ENCODE results near the gene GOLGA1. TPM values are rescaled to one million over a fixed set of nuclear protein-coding genes. Genes with fewer than 3 reads are reported as not detected.
A peak's percentile ranks its signal among the peaks of the same experiment; 100 is the strongest.
"Not testable (repeated sequence)": the region's sequence is repeated elsewhere in the genome, so short reads cannot be mapped to it uniquely, and the experiment has no call there.

Gene GOLGA1
- total RNA-seq, 3 donors from 2014 or later: 23.6 to 37.1 (median 31.2) TPM

GRCh38 chr9:124934290-124934689 lies 6.6 kb downstream of the GOLGA1 start:
- Histone ChIP-seq H3K9me3 (no peaks in the 10 kb centered on the region), H3K4me1 (ENCODE audit: low read depth) (no peaks in the 10 kb centered on the region), H3K36me3 (ENCODE audit: low read depth) (no peaks in the 10 kb centered on the region), H3K4me3 (no peak overlapping the region)
- TF ChIP-seq CTCF (IDR thresholded peaks at IDR 0.05): no peak
- intact Hi-C loops (cut with DNase I, micrococcal nuclease): no loop called here
- ATAC-seq (peak; percentile 32), DNase-seq (no peak)

- TF ChIP-seq CTCF (IDR thresholded peaks at IDR 0.05): no peak
- Histone ChIP-seq H3K4me1 (ENCODE audit: low read depth) (no peaks in the 10 kb centered on the region), H3K9me3 (no peaks in the 10 kb centered on the region), H3K36me3 (ENCODE audit: low read depth) (peaks cover 10% of the 10 kb centered on the region), H3K4me3 (no peak overlapping the region)
- intact Hi-C loops (cut with DNase I, micrococcal nuclease): no loop called here
- no peak for ATAC-seq
- no peak for DNase-seq
Measured at GRCh38 chr9:124932333-124932732, 8.6 kb downstream of the GOLGA1 start.

DNA sequence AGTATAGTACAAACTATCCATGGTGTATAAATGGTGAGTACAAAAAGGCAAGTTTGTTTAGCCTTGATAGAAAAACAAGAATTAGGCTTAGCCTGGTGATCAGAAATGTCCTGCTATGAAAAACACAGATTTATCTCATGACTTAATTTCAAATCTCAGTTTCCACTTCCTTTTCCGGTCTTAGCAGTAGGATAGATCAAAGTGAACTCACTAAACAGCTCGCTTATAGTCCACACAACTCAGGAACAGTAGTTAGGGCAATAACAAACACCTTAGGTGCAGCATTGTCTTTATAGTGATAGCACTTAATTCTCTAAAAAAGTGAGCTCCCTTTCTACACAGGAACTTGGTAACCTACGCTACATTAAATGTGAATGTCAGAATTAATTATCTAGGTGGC lies 11.4 kb downstream of the GOLGA1 start:
- no peak overlapping the region for H3K4me3 ChIP-seq
- ATAC-seq (no peak), DNase-seq (no peak)
- no peaks in the 10 kb centered on the region for H3K4me1 ChIP-seq (ENCODE audit: low read depth)
- peaks cover 10% of the 10 kb centered on the region for H3K36me3 ChIP-seq (ENCODE audit: low read depth)
- intact Hi-C loops (cut with DNase I, micrococcal nuclease): no loop called here
- TF ChIP-seq CTCF (IDR thresholded peaks at IDR 0.05): no peak
- no peaks in the 10 kb centered on the region for H3K9me3 ChIP-seq

DNA sequence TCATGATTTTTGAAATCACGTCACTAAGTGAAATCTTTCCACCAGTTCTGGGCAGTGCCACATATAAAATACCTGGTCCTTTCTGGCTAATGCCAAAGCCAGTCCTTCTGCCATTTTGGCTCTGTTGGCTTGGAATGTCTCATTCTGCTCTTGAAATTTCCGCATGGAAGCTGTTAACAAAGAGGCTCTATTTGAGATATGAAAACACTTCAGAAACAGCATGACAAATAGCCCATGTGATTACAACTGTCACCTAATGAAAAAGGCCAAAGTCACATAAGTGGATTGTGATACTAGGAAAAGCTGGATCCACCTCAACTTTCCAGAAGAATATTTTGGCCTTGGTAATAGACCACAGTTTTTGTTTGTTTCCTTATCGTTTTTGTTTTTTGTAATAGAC lies 12.8 kb downstream of the GOLGA1 start:
- H3K4me1 ChIP-seq (ENCODE audit: low read depth): no peaks in the 10 kb centered on the region
- intact Hi-C loops (cut with DNase I, micrococcal nuclease): no loop called here
- H3K4me3 ChIP-seq: no peak overlapping the region
- ATAC-seq: no peak
- no peak for TF ChIP-seq CTCF (IDR thresholded peaks at IDR 0.05)
- no peak for DNase-seq
- H3K36me3 ChIP-seq (ENCODE audit: low read depth): peaks cover 10% of the 10 kb centered on the region
- H3K9me3 ChIP-seq: no peaks in the 10 kb centered on the region

DNA sequence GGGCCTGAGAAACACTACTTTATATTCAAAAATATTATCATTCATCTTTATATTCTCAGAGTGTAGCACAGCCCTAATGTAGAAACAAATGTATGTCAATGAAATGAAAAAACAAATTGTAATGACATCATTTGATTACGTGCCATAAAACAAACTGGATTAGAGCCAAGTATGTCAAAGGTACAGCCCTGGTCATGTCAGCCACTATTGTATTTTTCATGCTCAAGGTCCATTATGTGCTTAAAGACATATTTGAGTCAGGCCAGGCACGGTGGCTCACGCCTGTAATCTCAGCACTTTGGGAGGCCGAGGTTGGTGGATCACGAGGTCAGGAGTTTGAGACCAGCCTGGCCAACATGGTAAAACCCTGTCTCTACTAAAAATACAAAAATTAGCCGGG lies 20.5 kb downstream of the GOLGA1 start:
- intact Hi-C loops (cut with DNase I, micrococcal nuclease); H3K36me3 ChIP-seq (ENCODE audit: low read depth); H3K4me1 ChIP-seq (ENCODE audit: low read depth); H3K9me3 ChIP-seq; H3K4me3 ChIP-seq: not testable (repeated sequence)
- peak in 2 of 3 donors; percentile 6 to 36 for DNase-seq
- ATAC-seq: peak; percentile 86

GRCh38 chr9:124914753-124915405 lies 26.0 kb downstream of the GOLGA1 start:
- Histone ChIP-seq H3K4me3 (no peak overlapping the region), H3K4me1 (ENCODE audit: low read depth) (no peaks in the 10 kb centered on the region), H3K9me3 (no peaks in the 10 kb centered on the region), H3K36me3 (ENCODE audit: low read depth) (no peaks in the 10 kb centered on the region)
- intact Hi-C loops (cut with DNase I, micrococcal nuclease): no loop called here
- ATAC-seq: no peak
- DNase-seq: no peak
- no peak for TF ChIP-seq CTCF (IDR thresholded peaks at IDR 0.05)

Measured in mucosa of descending colon (tissue), 3 donors.